ENCODE measurements around the gene EMP2.

EMP2 gene

DNA sequence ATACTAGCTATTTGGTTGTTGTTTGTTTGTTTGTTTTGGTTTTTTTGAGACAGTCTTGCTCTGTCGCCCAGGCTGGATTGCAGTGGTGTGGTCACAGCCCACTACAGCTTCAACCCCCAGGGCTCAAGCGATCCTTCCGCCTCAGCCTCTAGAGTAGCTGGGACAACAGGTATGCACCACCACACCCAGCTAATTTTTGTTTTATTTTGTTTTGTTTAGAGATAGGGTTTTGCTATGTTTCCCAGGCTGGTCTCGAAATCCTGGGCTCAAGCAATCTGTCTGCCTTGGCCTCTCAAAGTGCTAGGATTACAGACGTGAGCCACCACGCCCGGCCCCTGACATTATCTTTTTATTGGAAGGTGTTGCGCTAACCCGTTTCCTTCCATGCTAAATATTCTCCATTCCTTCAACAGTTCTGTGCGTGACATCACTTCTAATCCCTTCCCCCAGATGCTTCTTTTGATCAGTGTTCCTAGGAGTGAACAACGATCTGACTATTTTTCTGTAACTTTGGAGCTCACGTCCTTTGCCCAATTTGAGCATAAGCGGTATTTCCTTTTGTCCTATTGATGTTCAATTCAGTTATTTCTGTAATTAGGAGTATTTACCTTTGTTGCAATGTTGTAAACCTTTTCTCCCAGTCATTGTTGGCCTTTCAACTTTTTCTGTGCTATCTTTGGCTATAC lies 30.2 kb upstream of the EMP2 start:
- DNase-seq (ENCODE audit: low read depth, low spot score): no peak

DNA sequence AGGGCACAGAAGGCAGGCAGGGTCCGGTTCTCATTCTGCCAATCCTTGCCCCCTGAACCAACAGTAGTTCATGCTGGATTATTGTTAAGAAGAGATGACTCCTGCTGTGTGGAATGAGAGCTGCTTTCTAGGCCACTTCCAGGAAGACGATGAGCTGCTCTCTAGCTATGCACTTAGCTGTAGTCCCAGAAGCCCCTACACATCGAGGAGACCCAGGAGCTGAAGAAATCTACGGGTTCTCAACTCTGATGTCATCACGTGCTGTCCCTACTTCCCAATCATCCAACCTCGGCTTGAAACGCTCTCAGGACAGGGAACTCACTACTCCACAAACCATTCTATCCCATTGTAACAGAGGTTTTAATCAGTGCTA lies 29.0 kb upstream of the EMP2 start:
- no peak for DNase-seq (ENCODE audit: low read depth, low spot score)

DNA sequence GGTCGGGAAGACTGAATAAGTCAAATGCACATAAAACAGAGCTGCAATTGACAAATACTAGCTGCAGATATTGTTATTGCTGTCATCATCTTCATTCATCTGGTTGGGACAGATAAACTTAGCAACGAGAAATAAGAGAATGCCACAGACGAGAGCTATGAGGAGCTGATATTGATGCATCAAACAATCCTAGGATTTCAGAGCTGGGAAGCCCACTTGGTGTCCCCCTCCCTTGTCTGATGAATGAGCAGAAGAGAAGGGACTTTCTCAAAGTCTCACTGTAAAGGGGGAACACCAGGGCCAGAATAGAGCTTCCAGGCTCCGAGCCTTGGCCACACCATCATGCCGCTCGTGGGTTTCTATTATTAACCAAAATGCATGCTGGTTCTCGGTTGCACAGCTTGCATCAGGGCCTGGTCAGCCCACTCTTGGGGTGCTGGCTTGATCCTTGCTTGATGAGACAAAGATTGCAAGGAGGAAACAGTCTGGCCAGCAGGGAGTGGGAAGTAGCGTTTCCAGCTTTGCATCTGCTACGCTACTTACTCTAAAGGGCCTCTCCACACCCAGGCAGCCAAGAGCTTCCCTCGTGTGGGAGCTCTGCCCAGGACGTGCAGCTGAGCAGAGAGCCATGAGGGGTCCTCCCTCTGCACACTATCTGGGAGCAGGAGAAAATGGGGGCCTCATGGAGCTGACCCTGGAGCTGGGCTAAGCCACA lies 28.4 kb upstream of the EMP2 start:
- no peak for DNase-seq (ENCODE audit: low read depth, low spot score)

DNA sequence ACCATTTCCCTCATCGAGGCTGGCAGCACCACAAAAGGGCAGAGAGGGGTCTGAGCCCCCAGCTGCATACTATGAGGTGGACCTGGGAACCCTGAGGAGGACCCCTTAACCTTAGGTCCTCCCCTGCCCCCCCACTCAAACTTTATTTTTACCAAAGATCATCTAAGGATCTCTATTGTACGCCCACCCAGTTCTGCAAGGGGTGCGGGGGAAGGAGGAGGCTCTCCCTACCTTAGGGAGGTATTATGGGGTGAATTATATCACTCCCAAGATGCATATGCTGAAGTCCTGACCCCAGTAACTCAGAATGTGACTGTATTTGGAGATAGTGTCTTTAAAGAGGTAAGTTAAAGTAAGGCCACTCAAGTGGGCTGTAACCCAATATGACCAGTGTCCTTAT lies 26.8 kb upstream of the EMP2 start:
- no peak for DNase-seq (ENCODE audit: low read depth, low spot score)

DNA sequence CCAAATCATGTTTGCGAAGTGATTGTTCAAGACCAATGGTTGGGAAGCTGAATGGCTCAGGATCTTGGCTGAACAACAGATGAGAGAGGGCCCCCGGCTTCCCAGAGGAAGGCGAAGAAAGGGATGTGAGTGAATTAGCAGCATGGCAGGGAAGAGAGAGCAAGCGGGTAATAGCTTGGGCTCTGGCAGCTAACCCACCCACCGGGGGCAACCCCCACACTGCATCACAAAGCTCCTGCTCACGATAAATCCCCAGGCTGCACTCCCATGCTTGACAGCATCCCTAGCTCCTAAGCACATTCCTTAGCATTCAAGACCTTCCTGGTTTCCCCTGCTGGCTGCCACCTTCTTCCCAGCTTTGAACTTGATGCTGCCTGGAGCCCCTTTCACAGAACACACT lies 26.2 kb upstream of the EMP2 start:
- DNase-seq (ENCODE audit: low read depth, low spot score): no peak

DNA sequence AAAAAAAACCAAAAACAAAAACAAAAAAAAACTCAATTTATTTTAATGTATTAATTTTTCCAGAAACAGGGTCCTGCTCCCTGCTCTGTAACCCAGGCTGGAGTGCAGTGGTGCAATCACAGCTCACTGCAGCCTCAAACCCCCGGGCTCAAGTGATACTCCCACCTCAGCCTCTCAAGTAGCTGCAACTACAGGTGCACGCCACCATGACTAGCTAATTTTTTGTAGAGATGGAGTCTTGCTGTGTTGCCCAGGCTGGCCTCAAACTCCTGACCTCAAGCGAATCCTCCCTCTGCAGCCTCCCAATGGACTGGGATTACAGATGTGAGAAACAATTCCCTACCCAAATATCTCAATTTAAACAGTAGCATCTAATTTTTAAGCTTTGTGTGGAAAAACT lies 25.2 kb upstream of the EMP2 start:
- DNase-seq (ENCODE audit: low read depth, low spot score): no peak

DNA sequence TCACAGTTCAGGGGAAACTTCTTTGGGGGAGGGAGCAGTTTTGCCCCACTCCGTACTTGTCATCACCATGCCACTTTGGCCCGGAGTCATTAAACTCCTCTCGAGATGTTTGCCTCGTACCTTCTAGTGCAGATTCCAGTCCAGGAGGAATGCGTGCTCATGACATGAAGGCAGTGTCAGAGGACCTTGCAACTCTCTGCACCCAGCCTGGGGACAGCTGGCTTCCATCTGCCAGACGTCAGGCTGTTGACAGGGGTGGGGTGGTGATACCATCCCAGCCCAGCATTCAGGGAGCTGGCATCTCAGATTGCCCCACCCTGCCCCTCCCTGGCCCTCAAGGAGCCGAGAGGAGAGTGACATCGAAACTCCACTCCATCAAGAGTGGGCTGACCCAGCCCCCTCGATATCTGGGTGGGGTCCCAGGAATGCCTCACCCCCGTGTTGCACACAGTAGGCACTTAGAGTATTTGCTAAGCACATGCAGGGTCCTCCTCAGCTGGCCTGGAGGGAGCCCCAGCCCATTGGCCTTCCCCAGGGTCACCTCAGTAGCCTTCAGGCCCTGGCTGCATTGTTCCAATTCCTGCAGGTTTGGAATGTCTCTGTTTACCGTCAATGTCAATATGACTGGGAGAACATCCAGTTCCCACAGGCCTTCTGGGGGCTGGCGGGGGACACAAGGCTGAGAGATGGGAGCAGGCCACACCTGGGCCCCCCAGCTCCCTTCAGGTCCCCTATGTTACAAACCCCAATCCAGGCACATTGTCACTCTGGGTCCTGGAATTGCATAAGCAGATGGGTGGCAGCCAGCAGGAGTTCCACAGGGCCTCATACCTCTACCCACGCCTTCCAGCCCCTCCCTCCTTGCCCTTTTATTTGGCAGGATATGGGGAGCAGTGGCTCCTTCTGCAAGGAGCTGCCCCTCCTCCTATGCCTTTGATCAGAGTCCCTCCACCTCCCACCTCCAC lies 21.3 kb upstream of the EMP2 start:
- no peak for DNase-seq (ENCODE audit: low read depth, low spot score)

DNA sequence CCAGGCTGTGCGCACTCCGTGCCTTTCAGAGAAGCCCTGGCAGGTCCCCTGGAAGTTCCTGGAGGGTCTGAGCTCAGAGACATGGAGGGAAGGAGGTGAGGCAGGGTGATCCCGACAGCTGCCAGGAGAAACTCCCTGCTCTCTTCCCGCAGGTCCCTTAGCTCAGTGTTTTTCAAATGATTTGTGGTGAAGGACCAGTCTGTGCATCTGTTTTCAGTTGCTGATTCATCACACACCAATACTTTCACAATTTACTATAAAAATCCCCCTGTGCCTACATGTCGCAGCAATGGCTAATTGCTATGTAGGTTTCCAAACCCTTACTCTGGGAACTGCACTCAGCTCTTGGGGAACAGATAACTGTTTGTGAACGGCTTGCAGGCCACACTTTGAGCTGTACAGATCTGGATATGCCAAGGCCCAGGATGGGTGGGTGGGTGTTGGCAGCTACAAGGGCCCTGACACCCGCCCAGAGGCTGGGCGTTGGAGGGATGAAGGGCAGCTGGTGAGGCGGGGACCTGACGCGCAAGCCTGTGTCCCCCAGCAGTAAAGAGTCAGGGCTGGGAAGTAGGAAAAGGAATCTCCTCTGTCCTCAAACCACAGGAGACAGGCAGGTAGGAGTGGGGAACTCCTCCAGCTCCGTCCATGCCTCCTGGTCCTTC lies 20.5 kb upstream of the EMP2 start:
- DNase-seq (ENCODE audit: low read depth, low spot score): no peak

DNA sequence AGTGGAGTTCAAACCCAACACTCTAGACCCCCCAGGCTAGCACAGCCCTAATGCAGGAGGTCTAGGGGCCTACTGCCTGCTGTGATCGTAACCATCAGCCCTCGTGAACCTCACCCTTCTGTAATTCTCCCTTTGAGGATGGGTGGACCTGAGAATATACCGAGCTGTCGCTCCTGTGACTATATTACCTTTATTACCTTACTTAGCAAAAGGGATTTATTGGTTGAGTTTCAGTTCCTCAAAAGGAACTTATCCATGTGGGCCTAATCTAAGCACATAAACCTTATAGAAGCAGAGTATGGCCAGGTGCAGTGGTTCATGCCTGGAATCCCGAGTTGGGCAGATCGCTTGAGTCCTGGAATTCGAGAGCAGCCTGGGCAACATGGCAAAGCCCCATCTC lies 19.2 kb upstream of the EMP2 start:
- no peak for DNase-seq (ENCODE audit: low read depth, low spot score)

DNA sequence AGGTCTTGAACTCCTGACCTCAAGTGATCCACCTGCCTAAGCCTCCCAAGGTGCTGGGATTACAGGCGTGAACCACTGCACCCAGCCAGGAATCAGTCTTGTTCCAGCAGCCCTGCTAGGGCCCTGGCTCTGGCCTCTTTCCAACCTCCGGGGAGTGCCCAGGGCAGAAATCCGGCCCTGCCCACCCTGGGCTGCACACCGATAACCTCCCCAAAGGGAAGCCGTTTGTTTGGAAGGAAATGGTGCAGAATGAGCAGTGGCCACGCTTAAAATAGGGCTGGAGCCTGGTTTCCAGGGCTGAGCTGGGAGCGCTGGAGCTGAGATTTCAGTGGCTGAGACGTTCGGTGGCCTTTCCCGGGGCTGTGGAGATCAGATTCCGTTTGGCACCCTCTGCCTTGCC lies 17.8 kb upstream of the EMP2 start:
- DNase-seq (ENCODE audit: low read depth, low spot score): no peak

DNA sequence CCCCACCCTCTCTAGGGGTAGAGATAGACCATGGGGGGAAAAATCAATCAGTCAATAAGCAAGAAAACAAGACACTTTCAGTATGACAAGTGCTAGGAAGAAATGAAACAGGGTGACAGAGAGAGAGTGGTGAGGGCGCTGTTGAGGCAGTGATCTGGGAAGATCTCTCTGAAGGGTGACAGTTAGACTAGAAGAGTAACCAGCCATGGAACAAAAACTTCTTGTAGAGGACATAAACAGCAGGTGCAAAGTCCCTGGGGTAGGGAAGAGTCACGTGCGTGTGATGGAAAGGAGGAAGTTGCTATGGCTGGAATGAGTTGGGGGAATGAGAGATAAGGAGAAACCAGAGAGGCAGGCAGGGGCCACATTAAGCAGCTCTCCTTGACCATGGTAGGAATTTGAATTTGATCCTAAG lies 16.8 kb upstream of the EMP2 start:
- no peak for DNase-seq (ENCODE audit: low read depth, low spot score)

DNA sequence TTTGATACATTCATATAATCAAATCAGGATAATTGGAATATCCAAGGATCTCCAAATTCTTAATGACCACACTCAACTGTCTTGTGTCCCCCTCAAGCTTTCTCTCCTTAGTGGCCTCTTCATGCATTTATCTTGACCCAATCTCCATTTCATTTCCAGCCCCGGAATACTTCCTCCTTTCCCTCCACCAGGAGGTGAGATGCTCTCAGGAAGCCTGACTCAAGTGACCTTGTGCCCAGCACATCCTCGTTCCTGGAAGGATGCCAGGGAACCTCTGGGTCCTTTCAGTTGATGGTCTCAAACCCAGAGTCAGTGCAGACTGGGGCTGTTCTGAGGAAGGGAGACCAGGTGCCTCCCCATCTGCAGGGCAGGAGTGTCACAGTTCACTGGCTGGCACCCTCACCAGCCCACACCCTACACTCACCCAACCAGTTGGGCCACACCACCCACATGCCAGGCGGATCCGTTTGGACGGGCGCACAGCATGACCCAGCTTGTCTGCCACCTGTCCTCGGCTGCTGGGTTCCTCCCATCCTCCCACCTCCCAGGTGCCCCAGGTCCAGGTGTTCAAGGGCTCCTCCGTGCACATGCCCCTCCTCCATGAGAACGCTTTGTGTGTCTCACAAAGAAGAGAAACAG lies 14.0 kb upstream of the EMP2 start:
- DNase-seq (ENCODE audit: low read depth, low spot score): no peak

DNA sequence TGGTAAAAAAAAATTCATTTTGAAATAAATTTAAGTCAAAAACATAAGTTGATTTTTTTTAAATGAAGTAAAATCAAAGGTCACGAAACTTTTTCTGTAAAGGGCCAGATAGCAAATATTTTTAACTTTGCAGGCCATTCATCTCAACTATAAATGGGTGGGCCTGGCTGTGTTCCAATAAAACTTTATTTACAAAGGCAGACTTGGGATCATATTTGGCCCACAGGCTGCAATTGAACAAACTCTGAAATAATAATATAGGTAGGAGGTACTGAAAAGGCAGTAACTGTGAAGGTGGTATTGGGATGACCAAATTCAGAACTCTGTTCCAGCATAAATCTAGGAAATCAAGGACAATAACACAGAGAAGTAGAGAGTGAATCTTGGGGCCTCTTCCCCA lies 12.2 kb upstream of the EMP2 start:
- no peak for DNase-seq (ENCODE audit: low read depth, low spot score)

DNA sequence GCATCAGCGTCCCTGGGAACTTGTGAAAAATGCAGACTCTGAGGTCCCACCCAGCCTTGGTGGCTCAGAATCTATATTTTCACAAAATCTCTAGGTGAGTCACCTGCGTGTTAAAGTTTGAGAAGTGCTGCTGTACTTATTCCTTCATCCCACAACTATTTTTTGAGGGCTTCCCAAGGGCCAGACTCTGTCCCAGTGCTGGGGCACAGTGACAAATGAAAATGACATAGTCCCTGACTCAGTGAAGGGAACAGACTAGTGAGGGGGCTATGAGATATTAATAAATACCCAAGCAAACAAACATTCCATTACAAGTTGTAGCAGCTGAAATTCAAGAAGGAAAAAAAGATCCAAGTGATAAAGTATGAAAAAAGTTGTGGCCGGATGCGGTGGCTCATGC lies 9.9 kb upstream of the EMP2 start:
- no peak for DNase-seq (ENCODE audit: low read depth, low spot score)

DNA sequence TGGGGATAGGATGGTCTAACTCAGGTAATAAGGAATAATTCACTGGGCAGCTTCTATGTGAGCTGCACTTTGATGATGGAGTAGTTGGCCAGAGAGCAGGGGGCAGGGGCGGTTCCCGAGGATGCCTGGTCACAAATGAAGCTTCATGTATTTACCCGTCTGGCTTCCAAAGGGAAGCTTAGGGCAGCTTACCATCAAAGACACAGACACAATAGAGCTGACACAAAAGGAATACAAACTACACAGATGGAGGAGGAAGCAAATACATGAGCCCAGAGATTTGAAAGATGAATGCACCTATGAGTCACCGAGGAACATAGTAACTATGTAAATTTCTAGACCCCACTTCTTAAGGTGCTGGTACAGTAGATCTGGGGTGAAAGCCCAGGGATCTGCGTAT lies 8.7 kb upstream of the EMP2 start:
- DNase-seq (ENCODE audit: low read depth, low spot score): no peak

DNA sequence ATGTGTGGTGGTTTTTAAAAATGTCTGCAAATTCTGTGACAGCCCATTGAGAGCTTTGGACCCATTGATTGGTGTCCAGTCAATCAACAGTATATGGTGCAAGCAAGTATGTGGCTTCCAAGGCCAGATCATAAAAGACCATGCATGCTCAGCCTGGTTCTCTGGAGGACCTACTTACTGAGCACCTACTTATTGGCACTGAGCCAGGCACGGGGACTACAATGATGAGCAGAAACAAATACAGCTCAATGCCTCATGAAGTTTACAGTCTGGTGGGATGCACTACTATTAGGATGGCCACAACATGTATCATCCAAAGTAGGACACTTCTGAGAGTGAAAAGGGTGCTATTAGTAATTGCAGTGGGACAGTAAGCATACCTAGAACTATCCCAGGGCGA lies 7.2 kb upstream of the EMP2 start:
- no peak for DNase-seq (ENCODE audit: low read depth, low spot score)

DNA sequence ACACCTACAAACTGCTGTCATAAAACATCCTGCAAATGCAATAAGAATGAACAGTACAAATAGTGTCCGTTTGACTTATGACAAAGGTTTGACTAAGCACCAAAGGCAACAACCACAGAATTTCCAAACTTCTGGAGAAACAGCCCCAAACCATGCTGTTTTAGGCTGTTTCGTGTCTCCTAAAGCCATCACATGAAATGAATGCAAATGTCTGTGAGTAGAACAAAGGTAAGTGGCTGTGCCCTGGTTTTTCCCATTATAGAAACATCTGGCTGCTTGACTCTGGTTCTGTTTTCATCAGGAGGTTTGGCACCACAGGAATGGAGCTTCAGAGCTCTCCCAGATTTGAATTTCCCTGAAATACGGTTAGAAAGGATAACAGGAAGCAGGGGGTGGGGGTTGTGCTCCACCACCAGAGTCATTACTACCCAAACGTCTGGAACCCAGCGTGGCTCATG lies 4.6 kb upstream of the EMP2 start:
- DNase-seq (ENCODE audit: low read depth, low spot score): no peak

DNA sequence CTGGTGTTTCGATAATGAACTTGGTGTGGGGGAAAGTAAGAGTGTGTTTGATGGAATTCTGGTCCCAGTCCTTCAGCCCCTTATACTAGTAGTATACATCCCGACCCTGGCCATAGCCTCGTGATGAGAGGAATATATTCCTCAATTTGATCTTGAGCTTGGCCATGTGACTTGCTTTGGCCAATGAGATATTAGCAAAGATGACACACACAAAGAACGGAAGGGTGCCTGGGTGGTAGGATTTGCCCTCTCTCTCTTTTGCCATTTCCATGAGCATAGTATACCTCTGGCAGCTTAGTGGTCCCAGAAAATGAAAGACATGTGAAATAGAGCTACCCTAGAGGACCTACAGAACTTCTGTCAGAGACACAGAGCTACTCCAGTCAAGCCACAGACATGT lies 2.9 kb upstream of the EMP2 start:
- DNase-seq (ENCODE audit: low read depth, low spot score): no peak

DNA sequence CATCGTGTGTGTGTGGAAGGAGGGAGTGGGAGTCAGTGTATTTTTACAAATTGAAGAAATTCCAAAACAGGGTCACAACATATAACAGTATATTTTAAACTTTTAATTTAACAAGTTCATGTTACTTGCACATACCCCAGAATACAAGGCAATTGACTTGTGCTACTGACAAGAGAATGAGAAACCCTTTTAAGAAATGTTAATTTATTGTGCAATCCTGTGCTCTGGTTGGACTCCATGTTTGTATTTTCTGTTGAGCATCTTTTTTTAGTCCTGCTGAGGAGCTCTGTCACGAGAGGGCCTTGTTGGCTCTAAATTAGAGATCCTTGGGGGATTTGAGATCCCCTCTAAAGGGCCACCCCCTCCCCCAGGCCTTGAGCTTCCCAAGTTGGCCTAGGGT lies 1.1 kb upstream of the EMP2 start:
- no peak for DNase-seq (ENCODE audit: low read depth, low spot score)

DNA sequence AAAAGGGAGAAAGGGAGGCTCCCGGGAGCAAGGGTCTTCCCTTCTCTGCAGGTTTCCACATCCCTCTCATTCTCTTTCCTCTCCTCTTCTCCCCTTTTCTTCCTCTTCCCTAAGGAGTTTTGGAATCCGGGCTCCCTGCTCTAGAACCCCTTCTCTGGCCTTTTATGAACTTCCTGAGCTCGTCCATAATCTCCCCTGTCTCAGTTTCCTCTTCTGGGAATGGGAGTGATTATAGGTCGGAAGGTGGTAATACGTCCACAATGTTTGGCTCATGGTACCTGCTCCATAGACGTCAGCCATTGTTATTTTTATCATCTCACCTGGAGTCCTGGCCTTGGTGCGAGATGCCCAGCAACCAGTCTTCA lies 467 bp upstream of the EMP2 start:
- DNase-seq (ENCODE audit: low read depth, low spot score): no peak

DNA sequence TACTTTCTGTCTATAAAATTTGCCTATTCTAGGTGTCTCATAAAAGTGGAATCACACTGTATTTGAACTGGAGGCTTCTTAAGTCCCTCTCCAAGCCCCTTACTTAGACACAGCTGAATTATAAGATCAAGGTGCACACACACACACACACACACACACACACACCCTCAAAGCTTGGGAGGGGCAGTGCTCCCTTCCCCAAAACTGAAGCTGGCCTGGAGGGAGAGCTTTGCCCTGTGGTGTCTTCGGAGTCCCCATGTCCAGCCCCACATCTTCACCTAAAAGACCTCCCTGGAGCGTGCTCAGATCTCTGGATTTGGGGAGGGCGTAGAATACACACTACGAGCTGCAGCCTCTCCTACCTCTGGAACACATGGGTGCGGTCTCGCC lies 828 bp downstream of the EMP2 start:
- DNase-seq (ENCODE audit: low read depth, low spot score): no peak
